ENCODE measurements around the gene DPY19L2.
"Not testable (repeated sequence)": the region's sequence is repeated elsewhere in the genome, so short reads cannot be mapped to it uniquely, and the experiment has no call there.

Gene DPY19L2

GRCh38 chr12:63584426-63584825 lies 83.9 kb downstream of the DPY19L2 start:
- H3K36me3 ChIP-seq (ENCODE audit: control insufficient read depth, insufficient read depth, low read length); H3K9ac ChIP-seq (ENCODE audit: low read depth, low read length); H3K9me3 ChIP-seq (ENCODE audit: control insufficient read depth, insufficient read depth, low read length); H3K4me1 ChIP-seq (ENCODE audit: control insufficient read depth, insufficient read depth, low read length); H3K27ac ChIP-seq (ENCODE audit: low read depth, low read length); H3K4me3 ChIP-seq (ENCODE audit: low read depth, low read length); H3K27me3 ChIP-seq (ENCODE audit: control insufficient read depth, insufficient read depth, low read length): not testable (repeated sequence)

GRCh38 chr12:63583289-63583688 lies 85.0 kb downstream of the DPY19L2 start:
- not testable (repeated sequence) for H3K36me3 ChIP-seq (ENCODE audit: control insufficient read depth, insufficient read depth, low read length); H3K27me3 ChIP-seq (ENCODE audit: control insufficient read depth, insufficient read depth, low read length); H3K9ac ChIP-seq (ENCODE audit: low read depth, low read length); H3K27ac ChIP-seq (ENCODE audit: low read depth, low read length); H3K4me3 ChIP-seq (ENCODE audit: low read depth, low read length); H3K9me3 ChIP-seq (ENCODE audit: control insufficient read depth, insufficient read depth, low read length); H3K4me1 ChIP-seq (ENCODE audit: control insufficient read depth, insufficient read depth, low read length)

- H3K36me3 ChIP-seq (ENCODE audit: control insufficient read depth, insufficient read depth, low read length); H3K9me3 ChIP-seq (ENCODE audit: control insufficient read depth, insufficient read depth, low read length); H3K27me3 ChIP-seq (ENCODE audit: control insufficient read depth, insufficient read depth, low read length); H3K4me3 ChIP-seq (ENCODE audit: low read depth, low read length); H3K4me1 ChIP-seq (ENCODE audit: control insufficient read depth, insufficient read depth, low read length); H3K27ac ChIP-seq (ENCODE audit: low read depth, low read length); H3K9ac ChIP-seq (ENCODE audit: low read depth, low read length): not testable (repeated sequence)
These were observed 90.7 kb downstream of the DPY19L2 start for GRCh38 chr12:63577631-63578030.

- H3K9me3 ChIP-seq (ENCODE audit: control insufficient read depth, insufficient read depth, low read length); H3K27me3 ChIP-seq (ENCODE audit: control insufficient read depth, insufficient read depth, low read length); H3K36me3 ChIP-seq (ENCODE audit: control insufficient read depth, insufficient read depth, low read length); H3K4me3 ChIP-seq (ENCODE audit: low read depth, low read length); H3K27ac ChIP-seq (ENCODE audit: low read depth, low read length); H3K4me1 ChIP-seq (ENCODE audit: control insufficient read depth, insufficient read depth, low read length); H3K9ac ChIP-seq (ENCODE audit: low read depth, low read length): not testable (repeated sequence)
These were observed 96.3 kb downstream of the DPY19L2 start for GRCh38 chr12:63572038-63572437.

GRCh38 chr12:63558445-63558844 lies 109.8 kb downstream of the DPY19L2 start:
- not testable (repeated sequence) for H3K9ac ChIP-seq (ENCODE audit: low read depth, low read length); H3K36me3 ChIP-seq (ENCODE audit: control insufficient read depth, insufficient read depth, low read length); H3K27ac ChIP-seq (ENCODE audit: low read depth, low read length); H3K4me3 ChIP-seq (ENCODE audit: low read depth, low read length); H3K27me3 ChIP-seq (ENCODE audit: control insufficient read depth, insufficient read depth, low read length); H3K4me1 ChIP-seq (ENCODE audit: control insufficient read depth, insufficient read depth, low read length); H3K9me3 ChIP-seq (ENCODE audit: control insufficient read depth, insufficient read depth, low read length)

- H3K36me3 ChIP-seq (ENCODE audit: control insufficient read depth, insufficient read depth, low read length) = not testable (repeated sequence)
These were observed 116.9 kb downstream of the DPY19L2 start for GRCh38 chr12:63551397-63551796.

GRCh38 chr12:63549034-63549433 lies 119.3 kb downstream of the DPY19L2 start:
- not testable (repeated sequence) for H3K27me3 ChIP-seq (ENCODE audit: control insufficient read depth, insufficient read depth, low read length); H3K4me1 ChIP-seq (ENCODE audit: control insufficient read depth, insufficient read depth, low read length); H3K4me3 ChIP-seq (ENCODE audit: low read depth, low read length); H3K9ac ChIP-seq (ENCODE audit: low read depth, low read length); H3K27ac ChIP-seq (ENCODE audit: low read depth, low read length); H3K36me3 ChIP-seq (ENCODE audit: control insufficient read depth, insufficient read depth, low read length); H3K9me3 ChIP-seq (ENCODE audit: control insufficient read depth, insufficient read depth, low read length)

More at GRCh38 chr12:63551397-63551796, 116.9 kb downstream of the DPY19L2 start:
- H3K27me3 ChIP-seq (ENCODE audit: control insufficient read depth, insufficient read depth, low read length); H3K9ac ChIP-seq (ENCODE audit: low read depth, low read length); H3K9me3 ChIP-seq (ENCODE audit: control insufficient read depth, insufficient read depth, low read length); H3K27ac ChIP-seq (ENCODE audit: low read depth, low read length); H3K4me1 ChIP-seq (ENCODE audit: control insufficient read depth, insufficient read depth, low read length); H3K4me3 ChIP-seq (ENCODE audit: low read depth, low read length): not testable (repeated sequence)

- not testable (repeated sequence) for H3K9me3 ChIP-seq (ENCODE audit: control insufficient read depth, insufficient read depth, low read length); H3K27me3 ChIP-seq (ENCODE audit: control insufficient read depth, insufficient read depth, low read length); H3K27ac ChIP-seq (ENCODE audit: low read depth, low read length); H3K4me3 ChIP-seq (ENCODE audit: low read depth, low read length); H3K4me1 ChIP-seq (ENCODE audit: control insufficient read depth, insufficient read depth, low read length); H3K36me3 ChIP-seq (ENCODE audit: control insufficient read depth, insufficient read depth, low read length); H3K9ac ChIP-seq (ENCODE audit: low read depth, low read length)
These were observed 122.9 kb downstream of the DPY19L2 start for GRCh38 chr12:63545298-63545916.

GRCh38 chr12:63538656-63539055 lies 129.6 kb downstream of the DPY19L2 start:
- not testable (repeated sequence) for H3K36me3 ChIP-seq (ENCODE audit: control insufficient read depth, insufficient read depth, low read length); H3K27me3 ChIP-seq (ENCODE audit: control insufficient read depth, insufficient read depth, low read length); H3K4me1 ChIP-seq (ENCODE audit: control insufficient read depth, insufficient read depth, low read length); H3K9ac ChIP-seq (ENCODE audit: low read depth, low read length); H3K9me3 ChIP-seq (ENCODE audit: control insufficient read depth, insufficient read depth, low read length); H3K4me3 ChIP-seq (ENCODE audit: low read depth, low read length); H3K27ac ChIP-seq (ENCODE audit: low read depth, low read length)

- H3K4me1 ChIP-seq (ENCODE audit: control insufficient read depth, insufficient read depth, low read length); H3K36me3 ChIP-seq (ENCODE audit: control insufficient read depth, insufficient read depth, low read length); H3K9me3 ChIP-seq (ENCODE audit: control insufficient read depth, insufficient read depth, low read length); H3K4me3 ChIP-seq (ENCODE audit: low read depth, low read length); H3K9ac ChIP-seq (ENCODE audit: low read depth, low read length); H3K27ac ChIP-seq (ENCODE audit: low read depth, low read length); H3K27me3 ChIP-seq (ENCODE audit: control insufficient read depth, insufficient read depth, low read length): not testable (repeated sequence)
These were observed 130.5 kb downstream of the DPY19L2 start for GRCh38 chr12:63537838-63538237.

- not testable (repeated sequence) for H3K9me3 ChIP-seq (ENCODE audit: control insufficient read depth, insufficient read depth, low read length); H3K9ac ChIP-seq (ENCODE audit: low read depth, low read length); H3K4me3 ChIP-seq (ENCODE audit: low read depth, low read length); H3K4me1 ChIP-seq (ENCODE audit: control insufficient read depth, insufficient read depth, low read length); H3K27me3 ChIP-seq (ENCODE audit: control insufficient read depth, insufficient read depth, low read length); H3K36me3 ChIP-seq (ENCODE audit: control insufficient read depth, insufficient read depth, low read length); H3K27ac ChIP-seq (ENCODE audit: low read depth, low read length)
These were observed 138.7 kb downstream of the DPY19L2 start for GRCh38 chr12:63529641-63530040.

- Histone ChIP-seq H3K27ac (ENCODE audit: low read depth, low read length) (no peak overlapping the region), H3K27me3 (ENCODE audit: control insufficient read depth, insufficient read depth, low read length) (no peaks in the 10 kb centered on the region), H3K4me3 (ENCODE audit: low read depth, low read length) (no peak overlapping the region), H3K9me3 (ENCODE audit: control insufficient read depth, insufficient read depth, low read length) (no peaks in the 10 kb centered on the region), H3K4me1 (ENCODE audit: control insufficient read depth, insufficient read depth, low read length) (no peaks in the 10 kb centered on the region), H3K36me3 (ENCODE audit: control insufficient read depth, insufficient read depth, low read length) (no peaks in the 10 kb centered on the region), H3K9ac (ENCODE audit: low read depth, low read length) (no peak overlapping the region)
These were observed 142.5 kb downstream of the DPY19L2 start for GRCh38 chr12:63525831-63526230.
